Stimulated activated CD8-positive, alpha-beta memory T cell treated with anti-CD3 and anti-CD28 coated beads, Interleukin-15, amount 100 ng/mL, for 1 hour (primary cell): Measurements from ENCODE around the gene KCTD5.
"Not testable (repeated sequence)": the region's sequence is repeated elsewhere in the genome, so short reads cannot be mapped to it uniquely, and the experiment has no call there.

Experiments used
- DNase-seq: peaks from one replicate; pipeline ENCODE4 v3.0.0-alpha.2; 2020; ENCODE audit warnings: low read depth

KCTD5 gene

GRCh38 chr16:2673066-2673999 lies 9.0 kb upstream of the KCTD5 start:
- DNase-seq = peak; percentile 81

GRCh38 chr16:2675021-2675420 lies 7.3 kb upstream of the KCTD5 start:
- DNase-seq = no peak

GRCh38 chr16:2675714-2676113 lies 6.6 kb upstream of the KCTD5 start:
- DNase-seq = no peak

- not testable (repeated sequence) for DNase-seq
Observed at GRCh38 chr16:2676937-2677336, 5.4 kb upstream of the KCTD5 start.

- not testable (repeated sequence) for DNase-seq
Observed at GRCh38 chr16:2678206-2678965, 3.9 kb upstream of the KCTD5 start.

GRCh38 chr16:2679902-2680301 lies 2.4 kb upstream of the KCTD5 start:
- not testable (repeated sequence) for DNase-seq

GRCh38 chr16:2680360-2680759 lies 2.0 kb upstream of the KCTD5 start:
- DNase-seq = not testable (repeated sequence)

GRCh38 chr16:2683041-2683440 lies 718 bp downstream of the KCTD5 start:
- not testable (repeated sequence) for DNase-seq

- not testable (repeated sequence) for DNase-seq
Observed at GRCh38 chr16:2686075-2686474, 3.8 kb downstream of the KCTD5 start.

- DNase-seq = no peak
Observed at GRCh38 chr16:2686912-2687507, 4.7 kb downstream of the KCTD5 start.

- DNase-seq = no peak
Observed at GRCh38 chr16:2687531-2688308, 5.4 kb downstream of the KCTD5 start.

GRCh38 chr16:2689422-2689821 lies 7.1 kb downstream of the KCTD5 start:
- not testable (repeated sequence) for DNase-seq

GRCh38 chr16:2689968-2690801 lies 7.9 kb downstream of the KCTD5 start:
- DNase-seq = no peak

- DNase-seq = no peak
Observed at GRCh38 chr16:2690852-2691251, 8.5 kb downstream of the KCTD5 start.

GRCh38 chr16:2691491-2692248 lies 9.3 kb downstream of the KCTD5 start:
- DNase-seq = no peak

GRCh38 chr16:2692251-2692947 lies 10.1 kb downstream of the KCTD5 start:
- no peak for DNase-seq

GRCh38 chr16:2692948-2693651 lies 10.8 kb downstream of the KCTD5 start:
- DNase-seq = no peak

GRCh38 chr16:2696601-2697250 lies 14.4 kb downstream of the KCTD5 start:
- not testable (repeated sequence) for DNase-seq
